Astrocyte of the spinal cord (primary cell): Measurements from ENCODE around the gene MMEL1.

Experiments
- DNase-seq: peaks from one replicate; pipeline ENCODE4 v3.0.0; 2011; ENCODE audit warnings: low read depth, low spot score
- H3K4me3 ChIP-seq: 2 replicates; pipeline ENCODE4 v1.5.1; 2011; ENCODE audit warnings: low read depth, mild to moderate bottlenecking, low read length, moderate library complexity
- CTCF ChIP-seq: IDR thresholded peaks from 2 replicates; pipeline ENCODE4 v1.5.1; 2012; ENCODE audit warnings: low read depth, mild to moderate bottlenecking, low read length, inconsistent platforms
- in situ Hi-C: cut with HindIII; loops from 2 replicates; pipeline ENCODE4 v1.10.0; 2017; ENCODE audit warnings: low sequenced_read_pairs

Gene MMEL1

GRCh38 chr1:2605509-2606395, 27.1 kb downstream of the MMEL1 start:
- in situ Hi-C loops: no loop called here
- no peak for TF ChIP-seq CTCF
- no peak overlapping the region for H3K4me3 ChIP-seq
- DNase-seq: no peak

GRCh38 chr1:2604844-2605508, 27.8 kb downstream of the MMEL1 start:
- H3K4me3 ChIP-seq: no peak overlapping the region
- TF ChIP-seq CTCF: no peak
- in situ Hi-C loops: no loop called here
- DNase-seq: no peak

GRCh38 chr1:2604156-2604843, 28.5 kb downstream of the MMEL1 start:
- no peak for DNase-seq
- H3K4me3 ChIP-seq: no peak overlapping the region
- TF ChIP-seq CTCF: no peak
- in situ Hi-C loops: no loop called here

- no peak for TF ChIP-seq CTCF
- no peak overlapping the region for H3K4me3 ChIP-seq
- no peak for DNase-seq
- in situ Hi-C loops: no loop called here
Observed at GRCh38 chr1:2603521-2604155, 29.2 kb downstream of the MMEL1 start.

GRCh38 chr1:2602866-2603520, 29.8 kb downstream of the MMEL1 start:
- in situ Hi-C loops: no loop called here
- TF ChIP-seq CTCF: no peak

More at GRCh38 chr1:2602866-2603520, 29.8 kb downstream of the MMEL1 start:
- H3K4me3 ChIP-seq: no peak overlapping the region
- no peak for DNase-seq
